GM19099 (cell line): ENCODE data around the gene SRC.

Source experiments
- POLR2A ChIP-seq: IDR thresholded peaks from 3 replicates; pipeline ENCODE4 v1.6.1; 2011; ENCODE audit warnings: low read depth; ENCODE audit not compliant: insufficient read length; ENCODE audit errors: extremely low read depth

The SRC gene

GRCh38 chr20:37411408-37412219 lies 65.7 kb downstream of the SRC start:
- TF ChIP-seq POLR2A = no peak

GRCh38 chr20:37413023-37413334 lies 67.0 kb downstream of the SRC start:
- no peak for TF ChIP-seq POLR2A

GRCh38 chr20:37413379-37413778 lies 67.4 kb downstream of the SRC start:
- no peak for TF ChIP-seq POLR2A

GRCh38 chr20:37414224-37415035 lies 68.5 kb downstream of the SRC start:
- no peak for TF ChIP-seq POLR2A

GRCh38 chr20:37415118-37416085 lies 69.5 kb downstream of the SRC start:
- TF ChIP-seq POLR2A = no peak

- TF ChIP-seq POLR2A = no peak
Measured at GRCh38 chr20:37416100-37416847, 70.3 kb downstream of the SRC start.

- no peak for TF ChIP-seq POLR2A
Measured at GRCh38 chr20:37416848-37417616, 71.1 kb downstream of the SRC start.

GRCh38 chr20:37417617-37418467 lies 71.9 kb downstream of the SRC start:
- TF ChIP-seq POLR2A = no peak

- no peak for TF ChIP-seq POLR2A
Measured at GRCh38 chr20:37418591-37419109, 72.7 kb downstream of the SRC start.

GRCh38 chr20:37419307-37419706 lies 73.4 kb downstream of the SRC start:
- no peak for TF ChIP-seq POLR2A

- no peak for TF ChIP-seq POLR2A
Measured at GRCh38 chr20:37419774-37420542, 74.0 kb downstream of the SRC start.

- TF ChIP-seq POLR2A = no peak
Measured at GRCh38 chr20:37420610-37421009, 74.7 kb downstream of the SRC start.
